A549 treated with CpdA at 1 μM for 4 hours (cell line): ENCODE results near the gene OR2W1. TPM values are rescaled to one million over a fixed set of nuclear protein-coding genes. Genes with fewer than 3 reads are reported as not detected.

ENCODE experiments used
- total RNA-seq: library from RNA; stranded (reverse); fragments of 200-300 nt; extraction: Qiagen RNA extraction; gene quantifications from 5 replicates; pipeline ENCODE4 v1.2.3, GENCODE V29; 2022; ENCODE audit warnings: low read depth

OR2W1 gene
- not detected in 5 replicates for total RNA-seq

GRCh38 chr6:29045075-29045474, at the start of gene OR2W1:
TSS of gene OR2W1 (minus strand) at chr6:29045175. CDS start at chr6:29045175, 0 bp downstream.

GRCh38 chr6:29087213-29087612, 42.2 kb upstream of the OR2W1 start, which contains the start of gene OR2B3:
TSS of gene OR2B3 (minus strand) at chr6:29087313. CDS start at chr6:29087248, 65 bp downstream.

GRCh38 chr6:29005183-29005885, 39.6 kb downstream of the OR2W1 start, which contains the start of gene ZNF311:
TSS of gene ZNF311 (minus strand) at chr6:29005315. CDS start at chr6:29003954, 1,361 bp downstream.

Other genes with a start within 250 kb of the OR2W1 start
- 36.1 to 48.9 TPM (median 46.7 TPM) in 5 replicates for gene TRIM27, start 121.2 kb downstream of the OR2W1 start, total RNA-seq
- 0.16 to 0.37 TPM (median 0.22 TPM) in 5 replicates for gene ZNF311, start 39.9 kb downstream of the OR2W1 start, total RNA-seq
- not detected in 5 replicates for gene OR2B3, start 42.1 kb upstream of the OR2W1 start, total RNA-seq
- not detected in 5 replicates for gene OR2J1, start 54.3 kb upstream of the OR2W1 start, total RNA-seq
- not detected in 5 replicates for gene OR2J3, start 62.9 kb upstream of the OR2W1 start, total RNA-seq
- not detected in 5 replicates for gene OR2J2, start 125.7 kb upstream of the OR2W1 start, total RNA-seq